B cell (primary cell): ENCODE results near the gene PROCR. TPM values are rescaled to one million over a fixed set of nuclear protein-coding genes. Genes with fewer than 3 reads are reported as not detected.

Source experiments
- ATAC-seq: fragments of 200-7000 bp; cut with Tn5 transposase; one replicate; pipeline ENCODE4 v1.10.0; 2021; ENCODE audit warnings: low read depth, mild to moderate bottlenecking, moderate number of reproducible peaks, moderate library complexity
- CTCF ChIA-PET: fragments of 350-600 bp; sonication (Branson Sonifier 250); formaldehyde crosslinking; loops from one replicate; lab custom pipeline; 2021; ENCODE audit warnings: antibody characterized with exemption, inconsistent platforms; lab: Charles Lee
- POLR2A ChIA-PET: fragments of 350-600 bp; sonication (Branson Sonifier 250); formaldehyde crosslinking; loops from one replicate; lab custom pipeline; 2021; ENCODE audit warnings: antibody characterized with exemption; lab: Charles Lee
- DNase-seq: peaks from one replicate; pipeline ENCODE4 v3.0.0; 2013
- H2AFZ ChIP-seq: 2 replicates; pipeline ENCODE4 v1.6.1; 2012; ENCODE audit warnings: mild to moderate bottlenecking, low read depth, low read length; ENCODE audit not compliant: insufficient read depth, poor library complexity, severe bottlenecking
- H3K27ac ChIP-seq, 2 donors: 1 replicate in 1 of 2; 2 replicates in 1 of 2; pipeline ENCODE4 v1.5.1; 2012 to 2013; ENCODE audit warnings: low read length in 2 of 2, mild to moderate bottlenecking in 2 of 2, moderate library complexity in 1 of 2
- H3K27me3 ChIP-seq, 4 experiments: fragments of 200-600 bp in 1 of 4; sonication (generic) in 1 of 4; replicated peaks in 1 of 4; 1 replicate in 2 of 4; 2 replicates in 2 of 4; pipeline versions ENCODE4 v1.6.1 to v1.7.0; 2013 to 2016; ENCODE audit warnings: low read length in 3 of 4, mild to moderate bottlenecking in 2 of 4, mixed read lengths in 1 of 4, moderate library complexity in 1 of 4; ENCODE audit not compliant: insufficient read depth in 4 of 4, control insufficient read depth in 3 of 4; ENCODE audit errors: control extremely low read depth in 1 of 4
- H3K36me3 ChIP-seq, 2 experiments: replicated peaks in 1 of 2; 1 replicate in 1 of 2; 2 replicates in 1 of 2; pipeline versions ENCODE4 v1.6.1 to v1.7.1; 2013; ENCODE audit warnings: low read length in 1 of 2; ENCODE audit not compliant: insufficient read depth in 2 of 2, control insufficient read depth in 1 of 2; ENCODE audit errors: control extremely low read depth in 1 of 2, extremely low read depth in 1 of 2
- H3K4me1 ChIP-seq, 2 donors: fragments of 200-600 bp in 1 of 2; sonication (generic) in 1 of 2; 1 replicate in 1 of 2; 2 replicates in 1 of 2; pipeline versions ENCODE4 v1.5.1 to v1.6.1; 2013 to 2017; ENCODE audit warnings: low read length in 2 of 2; ENCODE audit not compliant: control insufficient read depth in 2 of 2, insufficient read depth in 2 of 2
- H3K4me2 ChIP-seq: replicated peaks from 2 replicates; pipeline ENCODE3; 2012; ENCODE audit warnings: mild to moderate bottlenecking, low read depth, low read length; ENCODE audit not compliant: poor library complexity, severe bottlenecking
- H3K4me3 ChIP-seq, 5 experiments: fragments of 200-600 bp in 1 of 5; sonication (generic) in 1 of 5; 1 replicate in 3 of 5; 2 replicates in 2 of 5; pipeline versions ENCODE4 v1.5.1 to v1.7.0; 2011 to 2016; ENCODE audit warnings: low read length in 4 of 5, mild to moderate bottlenecking in 4 of 5, low read depth in 2 of 5, control low read depth in 1 of 5, moderate library complexity in 1 of 5; ENCODE audit not compliant: insufficient read depth in 1 of 5; ENCODE audit errors: control extremely low read depth in 1 of 5, extremely low read depth in 1 of 5
- H3K79me2 ChIP-seq: fragments of 200-600 bp; sonication (generic); one replicate; pipeline ENCODE4 v1.6.0; 2016; ENCODE audit warnings: low read length; ENCODE audit not compliant: control insufficient read depth, insufficient read depth
- H3K9ac ChIP-seq: fragments of 200-600 bp; sonication (generic); 2 replicates; pipeline ENCODE4 v1.6.1; 2017; ENCODE audit warnings: mild to moderate bottlenecking, low read length, moderate library complexity
- H3K9me3 ChIP-seq, 3 donors: one replicate each; pipeline versions ENCODE4 v1.6.1 to v1.7.1; 2013; ENCODE audit warnings: low read length in 2 of 3; ENCODE audit not compliant: control insufficient read depth in 2 of 3, insufficient read depth in 1 of 3; ENCODE audit errors: control extremely low read depth in 1 of 3
- H4K20me1 ChIP-seq: 2 replicates; pipeline ENCODE4 v1.6.0; 2012; ENCODE audit warnings: mild to moderate bottlenecking, low read length; ENCODE audit not compliant: insufficient read depth, control insufficient read depth, poor library complexity, severe bottlenecking
- H3K27ac Mint-ChIP-seq: one replicate; pipeline ENCODE4 v1.8.0; 2021; ENCODE audit warnings: mixed read lengths
- H3K27me3 Mint-ChIP-seq: one replicate; pipeline ENCODE4 v1.8.0; 2021; ENCODE audit warnings: mixed read lengths
- H3K4me1 Mint-ChIP-seq: one replicate; pipeline ENCODE4 v1.8.0; 2021; ENCODE audit warnings: mixed read lengths
- H3K4me3 Mint-ChIP-seq: one replicate; pipeline ENCODE4 v1.8.0; 2021; ENCODE audit warnings: mixed read lengths
- H3K9me3 Mint-ChIP-seq: one replicate; pipeline ENCODE4 v1.8.0; 2022; ENCODE audit warnings: mixed read lengths; ENCODE audit not compliant: insufficient read depth
- CTCF ChIP-seq: fragments of 200-600 bp; IDR thresholded peaks from one replicate; pipeline ENCODE4 v1.8.0; 2022; ENCODE audit warnings: antibody characterized with exemption, mild to moderate bottlenecking
- EZH2 ChIP-seq: IDR thresholded peaks from 2 replicates; pipeline ENCODE4 v1.6.1; 2012; ENCODE audit warnings: borderline replicate concordance, low read depth, mild to moderate bottlenecking, moderate library complexity, low read length; ENCODE audit not compliant: insufficient read depth, poor library complexity, severe bottlenecking
- WGBS: methylation state at CpG from one replicate; pipeline ENCODE4 v1.1.5; 2013; ENCODE audit warnings: missing lambda C conversion rate; ENCODE audit not compliant: insufficient coverage; 5-methylcytosine and 5-hydroxymethylcytosine counted together
- intact Hi-C: fragments of 100-400 bp; cut with micrococcal nuclease; formaldehyde crosslinking; loops from one replicate; pipeline ENCODE4 v1.10.0; 2022
- polyA plus RNA-seq: library from polyadenylated mRNA; depleted of rRNA; stranded (reverse); fragments of >200 nt; gene quantifications from 2 replicates; pipeline ENCODE4 v1.2.3, GENCODE V29; 2012
- total RNA-seq, 2 donors: library from RNA; stranded (reverse); fragments of 120-200 nt in 1 of 2; gene quantifications; 1 replicate in 1 of 2; 2 replicates in 1 of 2; pipeline versions ENCODE4 v1.2.3 to v1.2.4, GENCODE V29; 2013 to 2022

Gene PROCR
- total and polyA plus RNA-seq, 2 donors (not counting 1 experiment from before 2014, with no cell fraction given): 0.30 to 0.57 TPM

GRCh38 chr20:35180266-35180665 lies 8.4 kb downstream of the PROCR start:
- H3K9ac ChIP-seq: no peak overlapping the region

GRCh38 chr20:35181731-35182130 lies 9.9 kb downstream of the PROCR start:
- ATAC-seq: no peak
- POLR2A ChIA-PET: interaction anchor here (1.0 kb wide), 1 partner anchor 16 kb away, joined by 5 read pairs; no protein-coding TSS in a partner anchor

More at GRCh38 chr20:35180266-35180665, 8.4 kb downstream of the PROCR start:
- no peaks in the 10 kb centered on the region for H3K27me3 ChIP-seq
- no peak overlapping the region for H3K4me3 Mint-ChIP-seq
- intact Hi-C loops: no loop called here
- H3K27ac Mint-ChIP-seq: no peak overlapping the region
- 93% methylated on average over 4 of the region's 5 CpGs for WGBS
- no peak for ATAC-seq
- ChIA-PET CTCF (interaction anchor here (0.7 kb wide), 1 partner anchor 366 kb away, joined by 3 read pairs; no protein-coding TSS in a partner anchor), POLR2A (no interaction called here)
- H3K36me3 ChIP-seq: no peaks in the 10 kb centered on the region
- H4K20me1 ChIP-seq: no peaks in the 10 kb centered on the region
- H3K4me3 ChIP-seq: no peak overlapping the region
- H3K4me1 ChIP-seq: no peaks in the 10 kb centered on the region
- no peak overlapping the region for H2AFZ ChIP-seq
- no peak overlapping the region for H3K27ac ChIP-seq
- no peaks in the 10 kb centered on the region for H3K9me3 Mint-ChIP-seq
- H3K4me1 Mint-ChIP-seq: no peaks in the 10 kb centered on the region
- no peak for TF ChIP-seq EZH2
- no peak for TF ChIP-seq CTCF
- no peak for DNase-seq
- no peak overlapping the region for H3K4me2 ChIP-seq
- peaks cover 5% of the 10 kb centered on the region for H3K27me3 Mint-ChIP-seq
- no peaks in the 10 kb centered on the region for H3K9me3 ChIP-seq
- H3K79me2 ChIP-seq: no peaks in the 10 kb centered on the region

More at GRCh38 chr20:35181731-35182130, 9.9 kb downstream of the PROCR start:
- CTCF ChIA-PET: no interaction called here
- H3K4me1 Mint-ChIP-seq: no peaks in the 10 kb centered on the region
- Histone ChIP-seq H2AFZ (no peak overlapping the region), H4K20me1 (no peaks in the 10 kb centered on the region), H3K36me3 (no peaks in the 10 kb centered on the region), H3K9me3 (no peaks in the 10 kb centered on the region), H3K79me2 (no peaks in the 10 kb centered on the region), H3K9ac (no peak overlapping the region), H3K4me1 (no peaks in the 10 kb centered on the region), H3K4me3 (no peak overlapping the region), H3K27ac (no peak overlapping the region), H3K27me3 (no peaks in the 10 kb centered on the region), H3K4me2 (no peak overlapping the region)
- H3K4me3 Mint-ChIP-seq: no peak overlapping the region
- peaks cover 5% of the 10 kb centered on the region for H3K27me3 Mint-ChIP-seq
- no peaks in the 10 kb centered on the region for H3K9me3 Mint-ChIP-seq
- TF ChIP-seq EZH2 (no peak), CTCF (no peak)
- intact Hi-C loops: no loop called here
- H3K27ac Mint-ChIP-seq: no peak overlapping the region
- DNase-seq: no peak
